Heart left ventricle (tissue), 16 donors: Measurements from ENCODE around the gene DCST1. TPM values are rescaled to one million over a fixed set of nuclear protein-coding genes. Genes with fewer than 3 reads are reported as not detected.

Experiments used
- ATAC-seq, 4 donors: fragments of 200-7000 bp; cut with Tn5 transposase; one replicate each; pipeline ENCODE4 v1.9.1; 2020 to 2022; ENCODE audit warnings: moderate library complexity in 4 of 4, mild to moderate bottlenecking in 3 of 4, moderate number of reproducible peaks in 1 of 4
- DNase-seq, 5 donors: peaks; one replicate each; pipeline ENCODE4 v3.0.0-alpha.2; 2020
- H3K27ac ChIP-seq, 12 donors: fragments of 200-600 bp; sonication (generic) in 4 of 12; one replicate each; pipeline versions ENCODE4 v1.5.0 to v1.8.0; 2016 to 2022; ENCODE audit warnings: mild to moderate bottlenecking in 2 of 12
- H3K27me3 ChIP-seq, 9 donors: fragments of 200-600 bp; sonication (generic) in 2 of 9; one replicate each; pipeline versions ENCODE4 v1.5.1 to v1.8.0; 2016 to 2022; ENCODE audit warnings: mild to moderate bottlenecking in 3 of 9
- H3K36me3 ChIP-seq, 9 donors: fragments of 200-600 bp; sonication (generic) in 2 of 9; one replicate each; pipeline versions ENCODE4 v1.5.0 to v1.8.0; 2018 to 2022; ENCODE audit warnings: mild to moderate bottlenecking in 2 of 9
- H3K4me1 ChIP-seq, 12 donors: fragments of 200-600 bp; sonication (generic) in 4 of 12; one replicate each; pipeline versions ENCODE4 v1.5.0 to v1.8.0; 2016 to 2022; ENCODE audit warnings: mild to moderate bottlenecking in 3 of 12
- H3K4me3 ChIP-seq, 12 donors: fragments of 200-600 bp; sonication (generic) in 4 of 12; one replicate each; pipeline versions ENCODE4 v1.5.0 to v1.8.0; 2017 to 2022; ENCODE audit warnings: mild to moderate bottlenecking in 9 of 12, moderate library complexity in 4 of 12
- H3K9me3 ChIP-seq, 12 donors: fragments of 200-600 bp; sonication (generic) in 4 of 12; one replicate each; pipeline versions ENCODE4 v1.5.0 to v1.8.0; 2016 to 2022; ENCODE audit warnings: mild to moderate bottlenecking in 1 of 12
- POLR2A ChIP-seq, 2 donors: fragments of 450-650 bp; IDR thresholded peaks; one replicate each; pipeline ENCODE4 v1.6.1; 2017; ENCODE audit warnings: antibody characterized with exemption in 2 of 2, mild to moderate bottlenecking in 2 of 2, moderate library complexity in 2 of 2
- WGBS, 4 donors: extraction: QIAGEN DNeasy Blood & Tissue Kit in 2 of 4; methylation state at CpG; one replicate each; pipeline versions ENCODE4 v1.1.5 to v1.1.7; 2013 to 2018; 5-methylcytosine and 5-hydroxymethylcytosine counted together
- intact Hi-C, 10 donors: fragments of 100-400 bp; cut with DNase I; formaldehyde crosslinking; loops; one replicate each; pipeline versions ENCODE4 v1.11.1 to v1.14.2; 2022
- polyA plus RNA-seq, 2 donors: library from polyadenylated mRNA; stranded (reverse); fragments of 200-250 nt; gene quantifications; one replicate each; pipeline ENCODE4 v1.2.3, GENCODE V29; 2013
- total RNA-seq, 9 donors: library from RNA; depleted of rRNA in 2 of 9; stranded (reverse); fragments of >200 nt in 2 of 9; fragmentation: NEBNext Ultra II Directional in 3 of 9; extraction: Animal tissue kit (Norgen Biotek cat#: 25700) in 3 of 9; gene quantifications; one replicate each; pipeline versions ENCODE4 v1.1.0 to v1.2.4, GENCODE V29; 2016 to 2023
- TF ChIP-seq, protein P1 (sequence below), 12 donors: fragments of 200-600 bp; sonication (generic) in 4 of 12; IDR thresholded peaks; one replicate each; pipeline versions ENCODE4 v1.5.0 to v1.8.0; 2018 to 2022; ENCODE audit warnings: antibody characterized with exemption in 12 of 12, mild to moderate bottlenecking in 5 of 12
- donor health status: ischemic (EF 13 %, LVEDD 7.1; RV severe dilation, severe dysfunction).
- donor health status: healthy with polysubstance abuse.
- donor health status: DM: no; HTN: yes; CAD: no.
- donor health status: DM: no; HTN: no; CAD: no.
- donor health status: ischemic (EF 25% LVEDD 6.9; RV normal size, moderate dysfunction).
- donor health status: ischemic (EF 25% LVEDD 5.7; RV mildly dilated, moderate dysfunction).
- donor health status: healthy.
- donor health status: DM: yes; HTN: yes; CAD: no.
- donor health status: ischemic (EF 35%, LVEDD 5.7; RV mildly dilated, moderate dysfunction).
- donor health status: nonischemic (EF 11% LVEDD 7.7; RV severe dilation, severe dysfunction).
- donor health status: DM: yes; HTN: yes; CAD: no.
- donor health status: PGD.
- donor health status: ischemic (EF 29% LVEDD 5.4; RV normal size, mild dysfunction).
- donor health status: nonischemic (EF 23%, LVEDD 6.1; RV moderate dilation, normal function).

The DCST1 gene
- total and polyA plus RNA-seq, 11 donors, result not detected

DNA sequence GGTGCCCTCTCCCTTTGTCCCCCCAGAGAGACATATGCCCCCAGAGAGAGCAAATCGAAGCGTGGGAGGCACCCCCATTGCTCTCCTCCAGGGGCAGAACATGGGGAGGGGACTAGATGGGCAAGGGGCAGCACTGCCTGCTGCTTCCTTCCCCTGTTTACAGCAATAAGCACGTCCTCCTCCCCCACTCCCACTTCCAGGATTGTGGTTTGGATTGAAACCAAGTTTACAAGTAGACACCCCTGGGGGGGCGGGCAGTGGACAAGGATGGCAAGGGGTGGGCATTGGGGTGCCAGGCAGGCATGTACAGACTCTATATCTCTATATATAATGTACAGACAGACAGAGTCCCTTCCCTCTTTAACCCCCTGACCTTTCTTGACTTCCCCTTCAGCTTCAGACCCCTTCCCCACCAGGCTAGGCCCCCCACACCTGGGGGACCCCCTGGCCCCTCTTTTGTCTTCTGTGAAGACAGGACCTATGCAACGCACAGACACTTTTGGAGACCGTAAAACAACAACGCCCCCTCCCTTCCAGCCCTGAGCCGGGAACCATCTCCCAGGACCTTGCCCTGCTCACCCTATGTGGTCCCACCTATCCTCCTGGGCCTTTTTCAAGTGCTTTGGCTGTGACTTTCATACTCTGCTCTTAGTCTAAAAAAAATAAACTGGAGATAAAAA is 53.4 kb downstream of the DCST1 start:
- H3K4me1 ChIP-seq, result peaks cover under 1 to 52% (median 29%) of the 10 kb centered on the region in 12 donors
- no peak overlapping the region for H3K4me3 ChIP-seq
- H3K27me3 ChIP-seq, result peaks cover 22 to 25% (median 24%) of the 10 kb centered on the region in 9 donors
- 59 to 70% (median 70%) methylated on average over 7 to 8 of the region's 8 CpGs for WGBS, 4 donors
- intact Hi-C loops, result loop anchor here in 2 of 10 donors (10.0 kb wide), 2 partner anchors 122 to 532 kb away; partner anchors contain the start of genes PYGO2 (in 1 of the 2) and UBE2Q1 (in 1 of the 2)
- no peaks in the 10 kb centered on the region for H3K9me3 ChIP-seq
- no peak overlapping the region for H3K27ac ChIP-seq
- TF ChIP-seq, protein P1, sequence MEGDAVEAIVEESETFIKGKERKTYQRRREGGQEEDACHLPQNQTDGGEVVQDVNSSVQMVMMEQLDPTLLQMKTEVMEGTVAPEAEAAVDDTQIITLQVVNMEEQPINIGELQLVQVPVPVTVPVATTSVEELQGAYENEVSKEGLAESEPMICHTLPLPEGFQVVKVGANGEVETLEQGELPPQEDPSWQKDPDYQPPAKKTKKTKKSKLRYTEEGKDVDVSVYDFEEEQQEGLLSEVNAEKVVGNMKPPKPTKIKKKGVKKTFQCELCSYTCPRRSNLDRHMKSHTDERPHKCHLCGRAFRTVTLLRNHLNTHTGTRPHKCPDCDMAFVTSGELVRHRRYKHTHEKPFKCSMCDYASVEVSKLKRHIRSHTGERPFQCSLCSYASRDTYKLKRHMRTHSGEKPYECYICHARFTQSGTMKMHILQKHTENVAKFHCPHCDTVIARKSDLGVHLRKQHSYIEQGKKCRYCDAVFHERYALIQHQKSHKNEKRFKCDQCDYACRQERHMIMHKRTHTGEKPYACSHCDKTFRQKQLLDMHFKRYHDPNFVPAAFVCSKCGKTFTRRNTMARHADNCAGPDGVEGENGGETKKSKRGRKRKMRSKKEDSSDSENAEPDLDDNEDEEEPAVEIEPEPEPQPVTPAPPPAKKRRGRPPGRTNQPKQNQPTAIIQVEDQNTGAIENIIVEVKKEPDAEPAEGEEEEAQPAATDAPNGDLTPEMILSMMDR (IDR thresholded peaks at IDR 0.05), result peak in 1 of 12 donors; percentile 13
- TF ChIP-seq POLR2A (IDR thresholded peaks at IDR 0.05), result no peak
- DNase-seq, result no peak
- H3K36me3 ChIP-seq, result no peaks in the 10 kb centered on the region
- ATAC-seq, result no peak

DNA sequence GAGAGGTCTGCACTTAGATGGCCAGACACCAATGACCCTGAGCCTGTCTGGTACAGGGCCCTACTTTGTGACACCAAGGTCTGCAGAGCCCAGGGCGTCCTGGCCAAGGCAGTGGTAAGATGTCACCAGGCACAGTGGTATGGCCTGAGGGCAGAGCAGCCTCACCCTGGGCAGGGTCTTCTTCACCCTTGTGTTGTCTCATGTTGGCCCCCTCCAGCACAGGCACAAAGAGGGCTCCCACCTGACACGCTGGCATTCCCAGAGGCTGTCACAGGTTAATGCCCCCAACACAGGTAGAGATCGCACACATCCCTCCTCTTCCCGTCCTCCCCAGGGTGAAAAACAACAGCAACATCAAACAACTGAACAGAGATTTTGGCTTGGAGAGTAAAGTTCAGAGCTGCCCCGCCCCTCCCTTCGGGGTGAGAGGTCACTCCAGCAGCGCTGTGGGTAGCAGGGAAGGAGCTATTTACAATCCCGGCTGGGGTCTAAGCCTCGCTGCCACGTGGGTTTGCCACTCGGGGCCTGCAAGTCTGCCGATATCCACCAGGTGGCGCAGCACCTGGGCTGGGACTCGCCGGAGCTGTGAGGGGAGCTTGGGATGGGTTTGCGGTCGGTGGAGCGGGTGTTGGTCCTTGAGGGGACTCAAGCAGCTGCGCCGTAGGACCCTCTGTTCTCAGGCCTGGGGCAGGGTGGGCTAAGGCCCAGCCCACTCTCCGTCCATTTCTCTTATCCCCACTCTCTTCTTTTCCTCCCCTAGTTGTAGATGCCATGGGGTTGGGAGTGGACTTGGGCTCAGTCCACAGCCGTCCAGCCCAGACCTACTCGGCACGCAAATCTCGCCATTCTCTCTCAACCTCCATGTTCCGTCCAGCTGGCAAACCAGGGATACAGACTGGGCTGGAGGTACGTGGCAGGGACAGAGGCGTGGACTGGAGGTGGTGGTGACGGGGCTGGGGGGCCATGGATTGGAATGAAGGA is 57.7 kb downstream of the DCST1 start:
- intact Hi-C loops, result loop anchor here (1.0 to 5.0 kb wide), 5 partner anchors 36 to 78 kb away; partner anchors contain the start of gene EFNA1 (in 9 of the 10)
- Histone ChIP-seq H3K4me1 (peaks cover 7 to 32% (median 17%) of the 10 kb centered on the region in 12 donors), H3K9me3 (no peaks in the 10 kb centered on the region), H3K27me3 (peaks cover 0 to 5% (median 0%) of the 10 kb centered on the region in 9 donors), H3K4me3 (no peak overlapping the region), H3K27ac (no peak overlapping the region), H3K36me3 (no peaks in the 10 kb centered on the region)
- WGBS, 4 donors, result 22 to 28% (median 26%) methylated on average over 27 to 29 of the region's 29 CpGs
- peak in 3 of 4 donors; percentile 53 to 70 (median 65) for ATAC-seq
- TF ChIP-seq POLR2A (IDR thresholded peaks at IDR 0.05), result no peak
- TF ChIP-seq, protein P1 (IDR thresholded peaks at IDR 0.05), result peak; percentile 95 to 99 (median 98)
- peak; percentile 73 to 91 (median 80) for DNase-seq

DNA sequence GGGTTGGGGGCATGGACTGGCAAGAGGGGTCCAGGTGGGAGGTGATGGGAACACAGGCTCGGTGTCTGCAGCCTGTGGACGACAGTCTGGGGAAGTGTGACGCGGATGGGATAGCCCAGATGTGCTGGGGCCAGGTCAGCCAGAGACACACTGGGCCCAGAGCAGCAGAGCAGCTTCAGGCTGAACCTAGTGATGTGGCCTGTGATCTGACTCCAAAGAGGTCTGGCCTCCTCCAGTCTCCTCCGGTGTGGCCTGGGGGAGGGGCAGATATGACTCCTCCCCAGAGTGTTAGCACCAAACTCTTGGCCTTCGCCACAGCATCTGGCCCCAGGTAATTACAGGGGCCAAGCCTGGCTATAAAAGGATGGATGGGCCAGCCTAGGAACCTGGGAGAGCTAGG is 58.5 kb downstream of the DCST1 start:
- DNase-seq (no peak), ATAC-seq (no peak)
- Histone ChIP-seq H3K9me3 (no peaks in the 10 kb centered on the region), H3K27me3 (peaks cover 0 to 5% (median 0%) of the 10 kb centered on the region in 9 donors), H3K36me3 (no peaks in the 10 kb centered on the region), H3K4me3 (no peak overlapping the region), H3K27ac (no peak overlapping the region), H3K4me1 (peaks cover 7 to 26% (median 17%) of the 10 kb centered on the region in 12 donors)
- intact Hi-C loops, result loop anchor here in 9 of 10 donors (1.0 to 5.0 kb wide), 3 partner anchors 35 to 75 kb away; partner anchors contain the start of gene EFNA1 (in 9 of the 9)
- WGBS, 4 donors, result 85 to 93% (median 88%) methylated on average over 6 of the region's 6 CpGs
- TF ChIP-seq, protein P1 (IDR thresholded peaks at IDR 0.05), result no peak
- no peak for TF ChIP-seq POLR2A (IDR thresholded peaks at IDR 0.05)
